K562 (cell line): ENCODE results near the gene RNF168.
"Not testable (repeated sequence)": the region's sequence is repeated elsewhere in the genome, so short reads cannot be mapped to it uniquely, and the experiment has no call there.

ENCODE experiments used
- FOXA3 ChIP-seq, 2 experiments: fragments of 450-650 bp in 1 of 2; sonication (generic) in 1 of 2; formaldehyde crosslinking; IDR thresholded peaks in 1 of 2; conservative IDR thresholded peaks in 1 of 2; 2 replicates each; pipeline versions ENCODE4 v1.4.0 to v1.8.0; 2020 to 2022; ENCODE audit warnings: mild to moderate bottlenecking in 2 of 2, missing genetic modification reagents in 1 of 2
- HCFC1 ChIP-seq: IDR thresholded peaks from 2 replicates; pipeline ENCODE4 v1.6.1; 2012; ENCODE audit warnings: low read depth, low read length, improper control_type of control experiment
- MAFK ChIP-seq: IDR thresholded peaks from 2 replicates; pipeline ENCODE4 v1.6.1; 2011; ENCODE audit warnings: low read length, improper control_type of control experiment
- MTA1 ChIP-seq: fragments of 450-650 bp; IDR thresholded peaks from 2 replicates; pipeline ENCODE4 v1.6.1; 2017; ENCODE audit warnings: borderline replicate concordance
- NBN ChIP-seq: fragments of 450-650 bp; IDR thresholded peaks from 2 replicates; pipeline ENCODE4 v1.6.1; 2016; ENCODE audit warnings: low read depth, mild to moderate bottlenecking
- NELFE ChIP-seq: IDR thresholded peaks from 2 replicates; pipeline ENCODE4 v1.6.1; 2011; ENCODE audit warnings: mild to moderate bottlenecking; ENCODE audit not compliant: insufficient read depth, insufficient read length
- REST ChIP-seq, 2 experiments: fragments of 450-650 bp; formaldehyde crosslinking in 1 of 2; IDR thresholded peaks; 2 replicates each; pipeline versions ENCODE4 v1.4.0 to v1.6.1; 2014 to 2020; ENCODE audit warnings: mild to moderate bottlenecking in 2 of 2, borderline replicate concordance in 1 of 2, low read depth in 1 of 2
- SMAD4 ChIP-seq: fragments of 250-450 bp; sonication (Bioruptor Pico); conservative IDR thresholded peaks from 2 replicates; pipeline ENCODE4 v1.8.0; 2021; ENCODE audit warnings: inconsistent platforms, mild to moderate bottlenecking, moderate library complexity
- TF ChIP-seq, protein P1 (sequence below): fragments of 450-650 bp; IDR thresholded peaks from 2 replicates; pipeline ENCODE4 v1.7.0; 2016; ENCODE audit warnings: borderline replicate concordance

- TF ChIP-seq FOXA3 (CRISPR knock-in tag; conservative IDR thresholded peaks at IDR 0.05 in 1 of 2, IDR thresholded peaks at IDR 0.05 in 1 of 2); SMAD4 (CRISPR knock-in tag); HCFC1; MTA1; MAFK; NBN; NELFE; REST (IDR thresholded peaks at IDR 0.05; ENCODE audit: borderline replicate concordance); REST (CRISPR knock-in tag; IDR thresholded peaks at IDR 0.05; ENCODE audit: low read depth): not testable (repeated sequence)
- TF ChIP-seq, protein P1, sequence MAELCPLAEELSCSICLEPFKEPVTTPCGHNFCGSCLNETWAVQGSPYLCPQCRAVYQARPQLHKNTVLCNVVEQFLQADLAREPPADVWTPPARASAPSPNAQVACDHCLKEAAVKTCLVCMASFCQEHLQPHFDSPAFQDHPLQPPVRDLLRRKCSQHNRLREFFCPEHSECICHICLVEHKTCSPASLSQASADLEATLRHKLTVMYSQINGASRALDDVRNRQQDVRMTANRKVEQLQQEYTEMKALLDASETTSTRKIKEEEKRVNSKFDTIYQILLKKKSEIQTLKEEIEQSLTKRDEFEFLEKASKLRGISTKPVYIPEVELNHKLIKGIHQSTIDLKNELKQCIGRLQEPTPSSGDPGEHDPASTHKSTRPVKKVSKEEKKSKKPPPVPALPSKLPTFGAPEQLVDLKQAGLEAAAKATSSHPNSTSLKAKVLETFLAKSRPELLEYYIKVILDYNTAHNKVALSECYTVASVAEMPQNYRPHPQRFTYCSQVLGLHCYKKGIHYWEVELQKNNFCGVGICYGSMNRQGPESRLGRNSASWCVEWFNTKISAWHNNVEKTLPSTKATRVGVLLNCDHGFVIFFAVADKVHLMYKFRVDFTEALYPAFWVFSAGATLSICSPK, result not testable (repeated sequence)
Measured at GRCh38 chr3:196421668-196422067, 81.9 kb downstream of the RNF168 start.
